GM21528 (cell line): ENCODE data around the gene RWDD1.
A peak's percentile ranks its signal among the peaks of the same experiment; 100 is the strongest.

Source experiments
- ATAC-seq: cut with Tn5 transposase; IDR thresholded peaks from one replicate; pipeline ENCODE4 v1.9.1; 2021; ENCODE audit warnings: mild to moderate bottlenecking, moderate library complexity; ENCODE audit not compliant: unreplicated experiment, low FRiP score

The RWDD1 gene, protein sequence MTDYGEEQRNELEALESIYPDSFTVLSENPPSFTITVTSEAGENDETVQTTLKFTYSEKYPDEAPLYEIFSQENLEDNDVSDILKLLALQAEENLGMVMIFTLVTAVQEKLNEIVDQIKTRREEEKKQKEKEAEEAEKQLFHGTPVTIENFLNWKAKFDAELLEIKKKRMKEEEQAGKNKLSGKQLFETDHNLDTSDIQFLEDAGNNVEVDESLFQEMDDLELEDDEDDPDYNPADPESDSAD

DNA sequence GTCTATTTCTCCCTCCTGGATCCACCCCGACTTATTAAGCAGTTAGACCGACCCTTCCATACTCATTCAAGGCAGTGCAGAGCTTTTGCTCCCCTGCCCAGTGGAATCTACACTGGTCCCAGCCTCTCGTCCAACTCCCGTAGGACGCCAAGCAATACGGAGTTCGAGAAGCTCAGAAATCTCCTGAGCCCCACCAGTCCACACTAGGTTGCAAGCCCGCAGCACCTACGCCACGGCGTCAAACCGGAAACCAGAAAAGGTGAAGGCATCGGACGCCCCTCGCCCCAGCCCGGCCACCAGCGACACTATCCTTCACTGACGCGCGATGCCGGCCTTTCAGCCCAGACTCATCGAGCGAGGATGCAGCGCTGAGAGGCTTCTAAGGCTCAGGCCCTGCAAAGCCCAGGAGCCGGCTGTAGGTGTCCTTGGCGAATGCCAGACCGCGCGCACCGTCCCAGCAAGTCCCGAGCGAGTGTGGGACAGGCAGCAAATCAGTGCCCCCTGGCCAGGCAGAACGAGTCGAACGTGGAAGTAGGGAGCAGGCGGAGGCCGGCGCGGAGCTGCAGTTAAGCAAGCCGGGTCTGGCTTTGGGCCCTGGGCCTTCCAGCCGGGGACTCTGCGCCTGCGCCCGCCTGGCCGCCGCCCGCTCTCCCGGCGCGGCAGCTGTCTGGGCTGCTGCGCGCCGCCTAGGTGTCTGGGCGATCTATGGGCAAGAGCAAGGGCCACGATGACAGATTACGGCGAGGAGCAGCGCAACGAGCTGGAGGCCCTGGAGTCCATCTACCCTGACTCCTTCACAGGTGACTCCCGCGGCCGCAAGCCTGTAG lies at the start of gene RWDD1:
Gene RWDD1, plus strand, starts transcription at position 649 of the 827 bp plus-strand sequence. Its CDS starts 79 bp downstream, at position 728.
- ATAC-seq: peak; percentile 97

DNA sequence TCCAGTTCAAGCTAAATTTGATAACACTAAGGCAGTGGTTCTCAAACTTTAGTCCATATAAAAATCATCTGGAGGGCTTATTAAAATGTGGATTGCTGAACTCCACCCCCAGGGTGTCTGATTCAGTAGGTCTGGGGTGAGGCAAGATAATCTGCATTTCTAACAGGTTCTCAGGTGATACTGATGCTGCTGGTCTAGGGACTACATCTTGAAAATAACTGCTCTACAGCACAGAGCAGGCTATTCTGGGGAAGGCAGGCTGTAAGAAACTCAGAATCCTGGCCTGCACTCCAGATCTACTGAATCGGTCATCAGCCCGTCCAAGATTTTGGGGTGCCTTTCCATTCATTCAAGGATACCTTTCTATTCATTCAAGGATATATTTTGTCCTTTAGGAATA lies 48.4 kb upstream of the RWDD1 start:
- ATAC-seq: no peak

DNA sequence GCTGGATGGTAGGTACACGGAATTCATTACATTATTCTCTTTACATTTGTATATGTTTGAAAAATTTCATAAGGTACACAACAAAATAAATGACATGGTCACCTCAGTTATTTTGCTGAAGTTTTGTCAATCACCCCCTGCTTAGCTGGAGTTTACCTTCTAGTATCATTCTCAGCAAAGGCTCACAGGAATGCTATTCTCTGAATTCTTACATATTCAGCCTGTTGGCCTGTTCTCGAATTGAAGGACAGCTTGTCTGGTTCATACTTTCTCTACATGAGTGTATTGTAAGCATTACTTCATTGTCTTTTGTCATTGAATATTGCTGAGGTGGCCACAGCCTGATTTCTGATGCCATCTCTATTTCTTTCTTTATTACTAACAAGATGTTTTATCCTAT lies 47.1 kb upstream of the RWDD1 start:
- no peak for ATAC-seq

DNA sequence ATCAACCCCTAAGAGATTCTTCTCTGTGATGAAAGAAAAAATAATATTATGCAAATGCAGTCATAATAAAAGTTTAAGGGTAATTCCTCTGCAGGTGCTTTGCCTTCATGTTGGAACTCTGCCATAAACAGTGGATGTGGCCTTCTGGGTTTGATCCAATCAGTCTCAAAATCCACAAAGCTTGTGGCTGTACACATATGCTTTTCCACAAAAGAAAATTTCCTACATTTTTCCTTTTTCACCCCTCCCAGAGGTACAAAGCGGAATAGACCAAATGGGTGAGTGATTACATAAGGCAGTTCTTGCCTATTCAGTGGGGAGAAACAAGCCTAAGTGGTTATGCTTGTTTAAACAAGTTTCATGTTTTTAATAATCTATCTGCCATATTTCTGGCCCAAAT lies 43.2 kb upstream of the RWDD1 start:
- no peak for ATAC-seq

DNA sequence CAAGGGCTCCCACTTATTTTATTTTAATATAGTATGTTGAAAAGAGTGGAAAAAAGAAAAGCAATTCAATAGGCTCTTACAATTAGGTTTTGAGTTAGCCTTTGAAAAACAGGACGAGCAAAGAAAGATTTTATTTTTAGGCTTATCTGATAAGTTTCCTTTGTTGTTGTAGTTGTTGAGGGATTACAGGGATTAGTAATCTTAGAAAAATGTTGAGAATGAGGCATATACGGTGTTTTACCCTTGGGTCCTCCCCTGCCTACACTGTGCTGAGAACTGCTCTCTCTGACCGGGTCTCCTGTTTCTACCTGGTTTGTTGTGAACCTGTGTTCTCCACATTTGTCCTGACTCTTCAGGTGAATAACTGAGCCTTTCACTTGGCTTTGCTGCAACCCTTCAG lies 42.5 kb upstream of the RWDD1 start:
- ATAC-seq: no peak

DNA sequence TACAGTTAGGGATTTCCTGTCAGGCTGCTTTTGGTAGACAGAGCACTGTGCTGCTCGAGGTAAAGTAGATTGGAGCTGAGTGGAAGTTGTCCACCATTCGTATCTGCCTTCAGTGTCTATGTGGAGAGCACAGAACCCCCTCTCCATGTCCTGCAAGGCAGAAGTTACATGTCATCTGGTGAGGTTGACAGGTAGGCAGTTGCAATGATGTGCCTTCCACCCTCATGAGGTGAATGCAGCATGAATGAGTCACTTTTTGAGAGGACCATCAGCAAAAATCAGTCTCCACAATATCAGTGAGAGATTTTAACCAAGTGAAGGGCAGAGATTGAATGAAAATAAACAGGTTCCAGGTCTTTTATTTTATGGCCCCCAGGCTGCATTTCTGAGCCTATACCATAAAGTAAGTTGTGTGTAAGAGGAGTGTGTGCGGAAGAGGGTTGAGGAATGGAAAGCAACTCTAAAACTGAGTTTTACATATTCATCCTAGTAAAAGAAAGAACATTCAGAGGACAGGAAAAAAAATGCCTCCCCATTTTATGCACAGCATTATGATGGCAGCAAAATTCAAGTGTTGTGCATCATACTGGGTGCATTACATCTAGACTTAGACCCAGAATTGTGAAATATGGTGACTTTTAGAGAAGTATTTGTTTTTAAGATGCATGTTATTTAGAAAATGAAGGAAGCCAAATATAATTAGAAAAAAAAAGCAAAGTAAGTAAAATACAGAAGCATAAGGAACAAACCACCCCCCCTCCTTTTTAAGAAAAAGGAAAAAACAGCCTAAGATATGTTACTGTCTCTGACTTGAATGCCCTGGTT lies 41.6 kb upstream of the RWDD1 start:
- ATAC-seq: no peak

DNA sequence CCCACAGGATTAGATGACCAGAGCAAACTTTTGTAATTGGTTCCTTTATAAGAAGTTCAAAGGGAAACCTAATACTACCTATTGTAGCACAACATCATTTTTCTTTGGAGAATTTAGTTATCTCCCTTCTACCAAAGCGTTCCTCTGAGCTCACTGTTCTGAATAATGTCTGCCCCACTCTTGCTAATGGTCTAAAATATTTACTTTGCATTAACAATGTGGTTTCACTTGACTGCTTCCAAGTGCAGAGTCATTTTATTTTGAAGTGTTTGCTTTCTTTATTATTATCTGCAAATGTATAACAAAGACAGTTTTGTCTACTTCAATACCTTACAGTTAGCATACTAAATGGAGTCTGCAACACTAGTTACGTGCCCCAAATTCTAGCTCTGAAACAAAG lies 40.9 kb upstream of the RWDD1 start:
- no peak for ATAC-seq

DNA sequence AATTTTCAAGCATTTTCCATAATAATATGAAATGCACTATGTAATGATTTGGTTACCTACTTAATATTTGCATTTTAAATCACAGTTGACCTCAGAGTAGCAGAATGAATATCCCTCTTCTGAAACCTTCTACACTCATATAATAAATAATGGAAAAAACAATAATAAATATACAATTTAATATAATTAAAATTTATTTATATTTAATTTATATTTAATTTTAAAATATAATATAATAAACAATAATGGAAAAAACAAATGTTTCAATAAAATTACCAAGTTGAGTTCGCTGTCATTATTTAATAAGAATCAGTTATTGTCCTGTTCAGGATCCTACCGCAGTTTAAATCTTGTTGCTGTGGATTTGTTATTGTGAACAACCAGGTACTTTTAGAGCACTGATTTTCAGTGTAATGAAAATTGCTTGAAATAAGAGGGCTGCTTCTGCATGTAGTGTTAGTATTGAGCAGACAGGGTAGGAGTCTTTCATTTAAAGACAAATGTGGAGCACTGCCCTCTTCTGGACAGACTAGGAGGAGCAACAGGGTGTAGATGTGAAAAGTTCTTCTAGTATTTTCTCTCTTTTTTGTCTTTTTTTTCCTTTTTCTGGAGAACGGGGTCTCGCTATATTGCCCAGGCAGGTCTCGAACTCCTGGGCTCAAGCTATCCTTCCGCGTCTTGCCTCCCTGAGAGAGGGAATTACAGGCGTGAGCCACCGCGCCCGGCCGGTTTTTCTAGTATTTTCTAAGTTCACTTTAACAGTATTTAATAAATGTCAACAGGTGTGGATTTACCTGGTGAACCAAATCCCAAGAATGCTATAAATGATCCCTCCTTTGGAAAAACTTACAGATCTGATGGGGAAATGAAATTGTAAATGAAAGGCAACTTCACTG lies 39.4 kb upstream of the RWDD1 start:
- peak; percentile 94 for ATAC-seq

DNA sequence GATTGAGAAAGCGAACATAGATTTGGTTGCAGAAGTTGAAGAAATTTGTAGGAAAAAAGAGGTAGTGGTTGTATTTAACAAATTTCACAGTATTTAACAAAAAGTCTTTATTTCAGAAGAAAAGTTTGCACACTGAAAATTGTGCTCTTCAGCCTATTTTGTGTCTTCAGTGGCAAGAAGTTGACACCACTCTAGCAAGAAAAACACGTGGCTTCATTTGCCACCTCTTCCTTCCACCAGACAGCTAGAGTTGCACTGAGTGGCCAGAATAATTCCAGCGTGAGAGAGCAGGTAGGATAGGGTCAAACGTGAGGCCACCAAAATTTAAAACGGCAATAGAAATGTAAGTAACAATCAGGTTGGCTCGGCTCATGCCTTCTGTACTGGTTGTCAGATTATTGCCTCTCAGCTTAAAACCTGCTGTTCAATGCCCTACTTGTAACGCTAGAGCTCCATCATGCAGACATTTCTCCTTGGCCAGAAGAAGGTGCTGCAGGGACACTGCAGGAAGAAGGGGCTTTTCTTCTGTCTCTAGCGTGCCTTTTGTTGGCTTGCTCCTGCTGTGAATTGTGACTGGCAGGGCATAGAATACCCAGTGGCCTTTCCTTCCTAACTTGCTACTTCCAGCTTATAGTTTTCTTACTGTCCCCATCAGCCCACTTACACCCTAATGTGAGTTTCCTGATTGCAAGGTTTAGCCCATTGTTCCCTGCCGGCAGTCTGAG lies 37.9 kb upstream of the RWDD1 start:
- ATAC-seq: no peak

DNA sequence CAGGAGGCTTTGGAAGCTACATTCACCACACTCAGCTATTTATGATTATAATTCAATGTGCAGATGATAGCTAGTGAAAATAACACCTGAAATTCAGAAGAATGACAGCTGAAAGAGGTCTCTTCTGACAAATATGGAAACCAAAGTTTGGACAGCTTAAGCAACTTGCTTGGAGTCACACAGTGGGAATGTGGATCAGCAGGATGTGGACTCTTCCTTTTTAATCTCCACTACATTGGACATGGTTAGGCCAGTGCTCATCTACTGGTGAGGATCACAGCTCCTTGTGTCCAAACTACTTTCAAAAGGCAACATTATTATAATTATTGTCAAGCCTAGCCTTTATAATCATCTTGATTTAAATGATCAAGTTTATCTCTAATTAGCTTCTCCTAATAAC lies 36.2 kb upstream of the RWDD1 start:
- no peak for ATAC-seq

DNA sequence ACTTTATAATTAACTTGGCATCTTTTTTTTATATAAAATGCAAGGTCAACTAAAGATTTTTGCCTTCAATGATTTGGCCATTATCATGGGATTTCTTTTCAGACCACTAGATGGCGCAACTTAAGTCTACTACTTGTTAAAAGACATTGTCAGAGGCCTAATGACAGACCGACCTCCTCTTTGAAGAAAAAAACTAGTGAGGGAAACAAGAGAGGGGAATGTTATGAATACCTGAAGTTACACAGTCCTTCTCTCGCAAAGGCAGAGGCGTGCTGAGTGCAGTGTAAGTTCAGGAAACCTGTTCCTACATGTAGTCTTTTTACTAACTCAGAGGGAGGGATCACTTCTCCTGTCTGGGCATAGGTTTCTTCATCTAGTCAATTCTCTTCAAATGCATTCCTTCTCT lies 35.1 kb upstream of the RWDD1 start:
- no peak for ATAC-seq

DNA sequence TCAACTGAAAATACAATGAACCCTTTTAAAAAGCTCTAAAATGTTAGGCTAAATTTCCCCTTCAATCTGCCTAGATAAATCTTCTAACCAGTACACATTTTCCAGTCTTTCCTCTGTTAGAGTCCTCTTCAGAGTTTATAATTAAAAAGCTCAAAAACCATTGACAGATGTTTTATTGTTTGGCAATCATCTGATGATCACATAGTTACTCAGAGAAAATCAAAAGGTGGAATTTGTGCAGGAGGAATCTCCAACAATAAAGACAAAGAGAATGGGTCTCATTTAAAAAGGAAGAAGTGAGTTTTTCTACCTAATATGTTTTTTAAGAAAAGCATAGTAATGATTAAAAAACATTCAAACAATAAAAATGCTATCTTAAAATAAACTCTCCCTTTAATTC lies 28.9 kb upstream of the RWDD1 start:
- no peak for ATAC-seq

DNA sequence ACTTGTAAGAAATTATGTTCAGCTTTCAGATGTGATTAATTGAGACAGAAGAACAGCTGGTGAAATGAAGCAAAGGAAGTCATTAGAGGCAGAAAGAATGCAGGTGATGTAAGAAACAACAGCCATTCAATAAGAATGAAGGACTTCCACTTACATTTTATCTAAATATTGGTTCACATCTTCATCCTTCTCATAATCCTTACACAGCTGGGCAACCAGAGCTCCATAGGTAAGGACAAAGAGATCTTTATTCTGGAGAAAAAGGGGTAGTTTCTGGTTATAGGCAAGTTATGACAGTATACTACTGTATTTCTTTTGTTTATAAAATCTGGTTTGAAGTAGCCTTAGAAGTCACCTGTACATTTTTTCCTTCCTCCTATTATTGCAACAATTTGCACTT lies 28.2 kb upstream of the RWDD1 start:
- no peak for ATAC-seq

DNA sequence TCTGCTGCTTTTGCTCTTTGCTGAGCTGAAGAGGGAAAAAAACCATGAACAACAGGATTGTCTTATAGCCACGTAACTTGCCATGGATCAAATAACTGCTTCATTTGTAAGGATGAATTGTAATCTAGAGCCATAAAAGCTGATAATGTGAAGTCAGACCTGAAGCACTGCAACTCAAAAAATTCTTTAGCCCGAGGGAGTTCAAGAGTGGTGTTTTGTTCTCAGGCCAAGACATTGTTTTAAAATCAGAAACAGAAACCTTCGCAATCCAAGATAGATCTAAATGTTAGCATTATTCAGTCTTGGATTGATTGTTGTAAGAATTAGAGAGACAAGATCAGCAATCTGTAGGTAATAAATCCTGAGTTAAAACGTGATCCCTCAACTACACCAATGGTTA lies 25.7 kb upstream of the RWDD1 start, which contains the start of gene TRAPPC3L:
Gene TRAPPC3L, minus strand, starts transcription at position 34 of the 400 bp plus-strand sequence. CDS start 170 bp downstream, outside the sequence.
- ATAC-seq: no peak

DNA sequence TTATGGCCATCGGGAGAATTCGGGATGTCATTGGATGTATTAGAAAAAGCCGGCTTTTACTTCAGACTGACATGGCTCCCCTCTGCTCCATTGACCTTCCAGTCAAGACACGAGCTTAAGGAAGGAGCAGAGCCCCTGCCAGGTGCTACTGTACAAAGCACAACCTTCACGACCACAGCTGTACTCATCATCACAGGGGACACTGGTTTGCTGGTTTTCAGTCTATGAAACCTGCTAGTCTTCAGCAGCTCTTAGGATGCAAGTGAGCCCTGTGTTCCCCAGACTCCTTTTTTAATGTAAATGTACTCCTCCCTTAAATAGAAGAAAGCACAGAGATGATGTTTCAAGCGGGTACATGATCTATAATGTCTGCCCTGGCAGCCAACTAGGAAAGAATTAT lies 23.9 kb upstream of the RWDD1 start:
- ATAC-seq: no peak

DNA sequence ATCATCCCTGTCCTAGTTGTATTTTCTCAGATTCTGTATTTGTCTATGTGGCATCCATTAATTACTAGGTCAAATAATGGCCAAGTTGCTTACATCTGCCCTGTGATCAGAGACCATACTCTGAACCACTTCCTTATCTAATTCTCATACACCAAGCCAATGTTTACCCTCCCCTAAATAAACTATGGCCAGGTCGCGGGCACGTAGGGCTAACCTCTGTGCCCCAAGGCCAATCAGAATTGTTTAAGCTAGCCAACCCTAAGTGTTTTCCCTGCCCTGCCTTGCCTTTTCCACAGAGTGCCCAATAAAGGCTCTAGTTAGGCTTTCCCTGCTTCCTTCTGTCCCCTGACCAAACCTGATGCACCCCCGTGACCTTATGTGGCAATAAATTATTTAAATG lies 20.5 kb upstream of the RWDD1 start:
- ATAC-seq: no peak

DNA sequence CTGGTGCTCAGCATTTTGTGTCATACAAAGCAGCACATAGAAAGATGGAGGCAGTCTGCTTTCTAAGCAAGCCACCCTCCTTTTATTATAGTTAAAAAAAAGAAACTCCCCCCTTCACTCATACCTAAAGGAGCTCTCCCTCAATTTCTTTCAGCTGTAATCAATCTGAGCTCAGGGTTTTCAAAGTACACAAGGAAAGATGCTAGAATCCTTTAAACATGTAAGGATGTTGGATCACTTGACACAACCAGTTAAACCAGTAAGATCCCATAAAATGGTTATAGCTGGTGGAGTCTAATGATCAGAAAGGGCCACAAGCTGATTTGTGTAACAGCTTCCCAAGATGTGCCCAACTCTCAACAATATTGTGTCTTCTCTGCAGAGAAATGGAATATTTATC lies 17.9 kb upstream of the RWDD1 start, which contains the start of gene CALHM4:
Gene CALHM4, plus strand, starts transcription at position 301 of the 400 bp plus-strand sequence. Its CDS starts 43 bp downstream, at position 344.
- ATAC-seq: no peak

DNA sequence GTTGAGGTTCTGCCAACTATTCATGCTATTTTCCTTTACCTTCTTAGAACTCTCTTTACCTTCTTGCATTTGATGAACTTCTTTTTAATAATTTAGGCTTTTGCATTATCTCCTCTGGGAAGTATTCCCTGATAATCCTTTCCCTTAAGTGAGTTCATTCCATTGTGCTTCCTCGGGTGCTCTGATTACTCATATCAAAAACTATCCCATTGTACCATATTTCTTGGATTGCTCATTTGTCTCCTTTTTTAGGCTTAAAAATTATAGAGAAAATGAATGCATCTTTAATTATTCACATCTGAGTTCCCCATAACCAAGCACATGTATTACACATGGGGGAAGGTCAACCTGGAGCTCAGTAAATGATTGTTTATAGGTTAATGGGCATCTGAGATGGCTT lies 15.2 kb upstream of the RWDD1 start:
- ATAC-seq: no peak

DNA sequence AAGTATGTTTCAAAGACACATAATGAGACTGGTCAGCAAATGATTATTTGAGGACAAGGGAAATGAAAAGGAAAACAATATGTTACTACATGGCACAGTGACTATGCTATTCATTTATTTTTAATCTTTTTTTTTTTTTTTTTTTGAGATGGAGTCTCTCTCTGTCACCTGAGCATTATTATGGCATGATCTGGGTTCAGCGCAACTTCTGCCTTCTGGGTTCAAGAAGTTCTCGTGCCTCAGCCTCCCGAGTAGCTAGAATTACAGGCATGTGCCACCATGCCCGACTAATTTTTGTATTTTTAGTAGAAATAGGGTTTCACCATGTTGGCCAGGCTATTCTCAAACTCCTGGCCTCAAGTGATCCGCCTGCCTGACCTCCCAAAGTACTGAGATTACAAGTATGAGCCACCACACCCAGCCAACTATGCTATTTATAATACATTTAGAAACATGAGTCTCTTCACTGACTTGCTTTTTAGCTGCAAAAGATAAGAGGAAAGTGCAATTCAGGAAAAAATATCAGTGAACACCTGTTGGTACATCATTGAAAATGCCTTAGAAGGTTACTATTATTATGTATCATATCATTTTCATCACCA lies 14.4 kb upstream of the RWDD1 start:
- no peak for ATAC-seq
